GM18861 (cell line): Measurements from ENCODE around the gene MGAT5.

Experiments used
- ATAC-seq: cut with Tn5 transposase; IDR thresholded peaks from one replicate; pipeline ENCODE4 v1.9.1; 2021; ENCODE audit not compliant: unreplicated experiment

Gene MGAT5

GRCh38 chr2:134393075-134393461 lies 139.2 kb downstream of the MGAT5 start:
- no peak for ATAC-seq

- no peak for ATAC-seq
Observed at GRCh38 chr2:134395779-134396178, 141.9 kb downstream of the MGAT5 start.

- ATAC-seq = no peak
Observed at GRCh38 chr2:134396493-134396892, 142.6 kb downstream of the MGAT5 start.

- ATAC-seq = no peak
Observed at GRCh38 chr2:134397146-134397896, 143.4 kb downstream of the MGAT5 start.

- no peak for ATAC-seq
Observed at GRCh38 chr2:134398300-134398699, 144.4 kb downstream of the MGAT5 start.

GRCh38 chr2:134399096-134399495 lies 145.2 kb downstream of the MGAT5 start:
- no peak for ATAC-seq

GRCh38 chr2:134401081-134401497 lies 147.2 kb downstream of the MGAT5 start:
- ATAC-seq = no peak

GRCh38 chr2:134401789-134402188 lies 147.9 kb downstream of the MGAT5 start:
- no peak for ATAC-seq

GRCh38 chr2:134402410-134402809 lies 148.5 kb downstream of the MGAT5 start:
- ATAC-seq = no peak

GRCh38 chr2:134405611-134406081 lies 151.8 kb downstream of the MGAT5 start:
- no peak for ATAC-seq

GRCh38 chr2:134406311-134406710 lies 152.4 kb downstream of the MGAT5 start:
- ATAC-seq = no peak

- no peak for ATAC-seq
Observed at GRCh38 chr2:134406736-134407135, 152.9 kb downstream of the MGAT5 start.

- ATAC-seq = no peak
Observed at GRCh38 chr2:134407154-134407890, 153.4 kb downstream of the MGAT5 start.

GRCh38 chr2:134408386-134408785 lies 154.5 kb downstream of the MGAT5 start:
- ATAC-seq = no peak

GRCh38 chr2:134408791-134409190 lies 154.9 kb downstream of the MGAT5 start:
- no peak for ATAC-seq

- ATAC-seq = no peak
Observed at GRCh38 chr2:134410006-134410405, 156.1 kb downstream of the MGAT5 start.

GRCh38 chr2:134410831-134411231 lies 157.0 kb downstream of the MGAT5 start:
- ATAC-seq = no peak

- ATAC-seq = no peak
Observed at GRCh38 chr2:134411279-134411827, 157.5 kb downstream of the MGAT5 start.

- peak; percentile 94 for ATAC-seq
Observed at GRCh38 chr2:134411828-134412638, 158.2 kb downstream of the MGAT5 start.

GRCh38 chr2:134412639-134412999 lies 158.7 kb downstream of the MGAT5 start:
- no peak for ATAC-seq

GRCh38 chr2:134413430-134413829 lies 159.6 kb downstream of the MGAT5 start:
- no peak for ATAC-seq
